NOMO-1 treated with DMSO at 0.1 percent for 48 hours (cell line): Measurements from ENCODE around the gene LPCAT1.
A peak's percentile ranks its signal among the peaks of the same experiment; 100 is the strongest.

Experiments used
- DNase-seq: peaks from one replicate; lab custom pipeline; 2025; ENCODE audit not compliant: unreplicated experiment; lab: John Stamatoyannopoulos, UW

Gene LPCAT1

DNA sequence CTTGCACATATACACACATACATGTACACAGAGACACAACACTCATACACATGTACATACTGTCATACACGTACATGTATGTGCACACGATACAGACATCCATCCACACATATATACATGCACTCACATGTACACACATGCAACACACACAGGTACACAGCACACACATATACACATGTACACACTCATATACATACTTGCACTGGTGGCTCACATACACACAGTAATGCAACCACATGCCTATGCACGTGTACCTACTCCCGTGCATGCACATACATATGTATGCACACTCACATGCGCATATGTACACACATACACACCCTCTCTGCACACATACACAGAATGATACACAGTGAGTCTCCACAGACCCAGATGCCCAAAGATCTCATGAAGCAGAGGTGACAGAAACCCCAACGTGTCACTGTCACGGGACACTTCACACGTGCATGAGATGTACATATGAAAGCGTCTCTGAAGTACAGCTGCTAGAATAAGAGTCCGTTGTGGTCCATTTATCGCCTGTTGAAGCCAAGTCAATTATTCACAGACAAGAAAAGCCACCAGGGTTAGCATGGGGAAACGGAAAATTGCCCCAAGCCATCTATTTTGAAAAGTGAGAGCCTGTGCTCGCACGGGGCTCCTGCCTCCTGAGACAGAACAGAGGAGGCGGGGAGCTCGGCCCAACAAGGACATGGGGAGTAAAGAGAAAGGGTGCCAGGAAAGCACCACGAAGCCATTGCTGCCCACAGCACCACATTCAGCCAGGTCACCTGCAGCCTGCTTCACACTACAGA is 24.9 kb downstream of the LPCAT1 start:
- peak; percentile 18 for DNase-seq

- peak; percentile 81 for DNase-seq
Measured at GRCh38 chr5:1497795-1498622, 25.8 kb downstream of the LPCAT1 start.

DNA sequence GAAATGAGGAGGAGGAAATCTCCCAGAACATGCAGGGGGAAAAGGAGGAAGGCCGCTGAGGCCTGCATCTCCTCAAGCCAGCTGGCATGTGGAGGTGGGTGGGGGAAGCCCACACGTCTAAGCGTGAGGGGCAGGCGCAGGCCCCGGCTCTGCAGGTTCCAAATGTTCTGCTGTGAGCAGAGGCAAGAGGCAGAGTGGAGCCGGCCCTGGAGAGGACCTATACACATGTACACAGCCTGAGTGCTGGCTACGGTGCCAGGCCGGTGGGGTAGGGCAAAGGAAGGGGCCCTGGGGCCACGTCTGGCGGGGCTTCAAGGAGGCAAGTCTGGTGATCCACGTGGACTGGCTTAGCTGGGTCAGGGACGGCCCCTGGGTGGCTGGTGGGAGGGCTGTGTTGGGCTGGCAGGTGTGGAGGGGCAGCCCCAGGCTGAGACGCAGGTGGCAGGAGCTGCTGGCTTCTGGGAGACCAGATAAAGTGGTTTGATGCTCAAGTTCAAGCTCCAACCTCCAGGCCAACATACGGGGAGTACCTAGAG is 26.4 kb downstream of the LPCAT1 start:
- DNase-seq, result no peak

- peak; percentile 36 for DNase-seq
Measured at GRCh38 chr5:1495525-1495897, 28.2 kb downstream of the LPCAT1 start.

- DNase-seq, result peak; percentile 76
Measured at GRCh38 chr5:1494780-1495524, 28.8 kb downstream of the LPCAT1 start.

GRCh38 chr5:1493941-1494340 is 29.8 kb downstream of the LPCAT1 start:
- DNase-seq, result no peak

DNA sequence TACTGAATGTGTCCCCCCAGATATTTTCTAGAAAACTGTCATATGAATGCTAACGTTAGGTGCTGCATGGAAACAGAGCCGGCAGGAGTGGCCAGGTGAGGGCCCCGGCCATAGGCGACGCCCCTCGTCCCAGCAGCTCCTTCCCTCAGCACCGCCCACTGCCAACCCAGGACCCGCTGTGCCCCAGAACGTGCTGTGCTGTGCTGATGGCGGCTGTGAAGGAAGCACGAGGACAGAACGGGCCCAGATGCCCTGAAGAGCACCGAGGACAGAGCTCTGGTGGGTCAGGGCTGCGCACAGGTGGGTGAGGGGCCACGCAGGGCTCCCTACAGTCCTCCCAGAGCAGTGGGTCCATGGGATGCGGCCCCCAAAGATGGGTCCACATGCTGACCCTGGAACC is 30.3 kb downstream of the LPCAT1 start:
- DNase-seq, result no peak

GRCh38 chr5:1492757-1493156 is 31.0 kb downstream of the LPCAT1 start:
- no peak for DNase-seq

GRCh38 chr5:1490376-1490775 is 33.4 kb downstream of the LPCAT1 start:
- peak; percentile 72 for DNase-seq

DNA sequence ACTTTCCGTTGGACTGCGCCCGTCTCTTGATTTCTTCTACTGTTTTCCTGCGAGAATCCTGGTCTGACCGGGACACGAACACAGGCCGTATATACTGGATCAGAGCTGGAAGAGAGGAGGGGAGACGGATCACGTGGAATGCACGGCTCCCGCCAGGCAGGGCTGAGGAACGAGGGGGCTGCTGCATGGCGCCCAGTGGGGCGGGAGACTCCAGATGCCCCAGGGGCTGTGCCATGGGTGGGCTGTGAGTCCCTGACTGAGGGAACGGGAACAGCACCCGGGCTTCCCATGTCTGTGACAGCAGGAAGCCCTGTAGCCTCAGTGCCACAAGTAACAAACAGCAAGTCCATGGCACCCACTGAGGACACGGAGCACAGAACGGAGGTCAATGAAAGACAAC is 34.0 kb downstream of the LPCAT1 start:
- no peak for DNase-seq

GRCh38 chr5:1488882-1489680 is 34.7 kb downstream of the LPCAT1 start:
- DNase-seq, result no peak

DNA sequence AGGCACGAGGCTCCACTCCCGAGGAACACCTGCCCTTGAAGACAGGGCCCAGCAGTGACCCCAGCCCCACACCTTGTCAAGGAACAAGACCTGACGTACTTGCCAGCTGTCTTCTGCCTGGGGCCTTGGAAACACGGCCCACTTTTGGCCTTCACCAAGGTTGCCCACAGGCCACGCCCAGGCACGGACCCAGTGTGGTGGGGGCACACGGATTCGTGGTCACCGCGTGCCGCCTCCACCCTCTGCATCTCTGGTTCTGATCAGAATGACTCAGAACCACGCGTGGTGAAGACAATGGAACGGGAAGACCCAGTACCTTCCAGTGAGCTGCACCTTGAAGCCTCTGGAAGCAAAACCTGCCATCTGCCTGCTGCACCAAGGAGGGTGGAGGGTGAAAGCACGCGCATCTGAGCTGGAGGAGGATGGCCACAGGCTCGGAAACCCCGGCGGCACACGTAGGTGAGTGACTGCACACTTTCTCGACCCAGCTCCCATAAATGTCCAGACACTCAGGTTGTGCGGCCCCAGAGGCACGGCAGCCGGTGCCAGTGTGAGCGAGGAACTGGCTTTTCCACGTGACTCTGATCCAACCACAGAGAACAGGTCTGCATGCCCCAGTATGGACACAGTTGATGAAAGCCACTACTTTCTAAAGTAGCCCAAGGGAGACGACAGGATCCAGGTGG is 36.5 kb downstream of the LPCAT1 start:
- no peak for DNase-seq

DNA sequence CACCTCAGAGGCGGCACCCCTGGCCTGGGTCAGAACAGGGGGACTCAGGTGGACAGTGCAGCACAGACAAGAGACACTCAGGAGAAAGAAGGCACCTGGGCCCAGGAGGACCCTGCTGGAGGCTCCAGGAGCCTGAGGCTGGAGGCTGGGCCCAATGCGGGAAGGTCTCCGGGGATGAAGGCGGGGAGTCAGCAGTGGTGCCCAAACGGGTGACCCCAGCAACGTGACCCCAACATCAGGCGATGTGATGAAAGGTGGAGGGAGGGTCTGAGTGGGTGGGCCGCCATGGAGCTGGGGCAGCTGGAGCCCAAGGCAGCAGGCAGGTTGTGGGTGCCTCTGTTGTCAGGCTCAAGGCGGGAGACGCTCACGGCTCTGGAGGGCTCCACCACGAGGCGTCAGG is 37.5 kb downstream of the LPCAT1 start:
- DNase-seq, result no peak

GRCh38 chr5:1485579-1486118 is 38.1 kb downstream of the LPCAT1 start:
- no peak for DNase-seq

- DNase-seq, result no peak
Measured at GRCh38 chr5:1484730-1485578, 38.8 kb downstream of the LPCAT1 start.

- no peak for DNase-seq
Measured at GRCh38 chr5:1483856-1484729, 39.7 kb downstream of the LPCAT1 start.

GRCh38 chr5:1483064-1483463 is 40.7 kb downstream of the LPCAT1 start:
- no peak for DNase-seq

DNA sequence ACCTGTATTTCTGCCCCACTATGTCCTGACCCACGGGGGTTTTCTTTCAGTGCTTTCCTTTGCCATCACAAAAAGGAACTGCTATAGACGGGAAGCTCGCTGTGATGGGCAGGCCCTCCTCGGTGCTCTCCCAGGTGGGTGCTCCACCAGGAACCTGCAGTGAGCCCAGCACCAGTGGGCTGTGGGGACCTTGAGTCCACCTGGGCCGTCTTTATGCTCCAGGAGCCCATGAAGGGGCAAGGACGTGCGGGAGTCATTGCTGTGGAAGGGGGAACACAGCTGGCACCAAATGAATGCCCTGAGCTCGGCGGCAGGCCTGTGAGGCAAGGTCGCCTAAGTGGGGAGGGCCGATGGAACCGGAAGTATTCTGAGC is 41.8 kb downstream of the LPCAT1 start:
- DNase-seq, result no peak
